ENCODE data around the gene PROZ. TPM values are rescaled to one million over a fixed set of nuclear protein-coding genes. Genes with fewer than 3 reads are reported as not detected.

Gene PROZ
- total RNA-seq, 2 donors from 2014 or later, result not detected

- intact Hi-C loops (cut with DNase I), result no loop called here
- TF ChIP-seq CTCF (IDR thresholded peaks at IDR 0.05) (no peak), POLR2A (IDR thresholded peaks at IDR 0.05) (no peak), POLR2AphosphoS5 (IDR thresholded peaks at IDR 0.05) (no peak)
- Histone ChIP-seq H3K27me3 (replicated peaks; ENCODE audit: insufficient read depth) (no peaks in the 10 kb centered on the region), H3K27ac (no peak overlapping the region), H3K4me3 (no peak overlapping the region), H3K9me3 (no peaks in the 10 kb centered on the region), H3K36me3 (peaks cover 0 to 10% of the 10 kb centered on the region in 2 donors), H3K4me1 (replicated peaks) (peaks cover 7% of the 10 kb centered on the region)
- no peak for DNase-seq (ENCODE audit: low spot score)
- 92% methylated on average over 13 of the region's 13 CpGs for WGBS
Observed at GRCh38 chr13:113172419-113172926, 14.0 kb downstream of the PROZ start.

- H3K36me3 ChIP-seq, result peaks cover 0 to 22% of the 10 kb centered on the region in 2 donors
- DNase-seq (ENCODE audit: low spot score), result no peak
- H3K4me1 ChIP-seq (replicated peaks), result no peaks in the 10 kb centered on the region
- H3K9me3 ChIP-seq, result no peaks in the 10 kb centered on the region
- no peak for TF ChIP-seq POLR2A (IDR thresholded peaks at IDR 0.05)
- TF ChIP-seq POLR2AphosphoS5 (IDR thresholded peaks at IDR 0.05), result no peak
- no peaks in the 10 kb centered on the region for H3K27me3 ChIP-seq (replicated peaks; ENCODE audit: insufficient read depth)
- H3K4me3 ChIP-seq, result no peak overlapping the region
- H3K27ac ChIP-seq, result no peak overlapping the region
- WGBS, result 73% methylated on average over 5 of the region's 5 CpGs
- intact Hi-C loops (cut with DNase I), result no loop called here
Observed at GRCh38 chr13:113176280-113176679, 17.8 kb downstream of the PROZ start.

- Histone ChIP-seq H3K36me3 (peaks cover 0 to 22% of the 10 kb centered on the region in 2 donors), H3K27me3 (replicated peaks; ENCODE audit: insufficient read depth) (no peaks in the 10 kb centered on the region), H3K9me3 (no peaks in the 10 kb centered on the region), H3K27ac (no peak overlapping the region), H3K4me1 (replicated peaks) (no peaks in the 10 kb centered on the region), H3K4me3 (no peak overlapping the region)
- no peak for DNase-seq (ENCODE audit: low spot score)
- 96% methylated on average over 12 of the region's 14 CpGs for WGBS
- TF ChIP-seq POLR2AphosphoS5 (IDR thresholded peaks at IDR 0.05) (no peak), CTCF (IDR thresholded peaks at IDR 0.05) (no peak), POLR2A (IDR thresholded peaks at IDR 0.05) (no peak)
- intact Hi-C loops (cut with DNase I), result no loop called here
Observed at GRCh38 chr13:113176822-113177221, 18.4 kb downstream of the PROZ start.

- H3K27me3 ChIP-seq (replicated peaks; ENCODE audit: insufficient read depth), result no peaks in the 10 kb centered on the region
- H3K4me3 ChIP-seq, result no peak overlapping the region
- no peak for TF ChIP-seq POLR2AphosphoS5 (IDR thresholded peaks at IDR 0.05)
- TF ChIP-seq CTCF (IDR thresholded peaks at IDR 0.05), result no peak
- no peak for TF ChIP-seq POLR2A (IDR thresholded peaks at IDR 0.05)
- no peak for DNase-seq (ENCODE audit: low spot score)
- peaks cover 0 to 22% of the 10 kb centered on the region in 2 donors for H3K36me3 ChIP-seq
- H3K9me3 ChIP-seq, result no peaks in the 10 kb centered on the region
- WGBS, result 87% methylated on average over 25 of the region's 25 CpGs
- no peak overlapping the region for H3K27ac ChIP-seq
- intact Hi-C loops (cut with DNase I), result no loop called here
- no peaks in the 10 kb centered on the region for H3K4me1 ChIP-seq (replicated peaks)
Observed at GRCh38 chr13:113178070-113178895, 19.8 kb downstream of the PROZ start.

- Histone ChIP-seq H3K4me1 (replicated peaks) (no peaks in the 10 kb centered on the region), H3K9me3 (no peaks in the 10 kb centered on the region), H3K36me3 (peaks cover 0 to 22% of the 10 kb centered on the region in 2 donors), H3K27me3 (replicated peaks; ENCODE audit: insufficient read depth) (no peaks in the 10 kb centered on the region), H3K4me3 (no peak overlapping the region), H3K27ac (no peak overlapping the region)
- WGBS, result 88% methylated on average over 3 of the region's 3 CpGs
- DNase-seq (ENCODE audit: low spot score), result no peak
- TF ChIP-seq POLR2AphosphoS5 (IDR thresholded peaks at IDR 0.05), result no peak
- no peak for TF ChIP-seq POLR2A (IDR thresholded peaks at IDR 0.05)
- no peak for TF ChIP-seq CTCF (IDR thresholded peaks at IDR 0.05)
- intact Hi-C loops (cut with DNase I), result no loop called here
Observed at GRCh38 chr13:113178896-113179167, 20.4 kb downstream of the PROZ start.
